Progenitor cell of endocrine pancreas (in vitro differentiated cells): ENCODE data around the gene SLC9A3. TPM values are rescaled to one million over a fixed set of nuclear protein-coding genes. Genes with fewer than 3 reads are reported as not detected.

Experiments
- DNase-seq: peaks from one replicate; pipeline ENCODE4 v3.0.0; 2021; ENCODE audit warnings: low spot score; ENCODE audit not compliant: unreplicated experiment
- H3K27ac Mint-ChIP-seq: 2 replicates; pipeline ENCODE4 v1.8.0; 2021; ENCODE audit warnings: mild to moderate bottlenecking, moderate library complexity, mixed read lengths
- H3K27me3 Mint-ChIP-seq: 2 replicates; pipeline ENCODE4 v1.8.0; 2021; ENCODE audit warnings: mixed read lengths
- H3K36me3 Mint-ChIP-seq: 2 replicates; pipeline ENCODE4 v1.8.0; 2022; ENCODE audit warnings: mixed read lengths; ENCODE audit not compliant: insufficient read depth
- H3K4me1 Mint-ChIP-seq: 2 replicates; pipeline ENCODE4 v1.8.0; 2021; ENCODE audit warnings: low read depth, mixed read lengths
- H3K4me3 Mint-ChIP-seq: 2 replicates; pipeline ENCODE4 v1.8.0; 2021; ENCODE audit warnings: low read depth, mild to moderate bottlenecking, moderate library complexity, mixed read lengths
- H3K9me3 Mint-ChIP-seq: 2 replicates; pipeline ENCODE4 v1.8.0; 2021; ENCODE audit warnings: low read depth, mixed read lengths
- CTCF ChIP-seq: fragments of 200-600 bp; sonication (generic); IDR thresholded peaks from one replicate; pipeline ENCODE4 v1.5.0; 2021; ENCODE audit warnings: antibody characterized with exemption, mild to moderate bottlenecking; ENCODE audit not compliant: unreplicated experiment
- total RNA-seq: library from RNA; stranded (reverse); gene quantifications from 2 replicates; pipeline ENCODE4 v1.2.1, GENCODE V29; 2021

Gene SLC9A3
- total RNA-seq, 1 donor from 2014 or later, result 1.7 TPM

GRCh38 chr5:554284-554988 lies 30.2 kb upstream of the SLC9A3 start:
- no peak for DNase-seq
- no peak overlapping the region for H3K4me3 Mint-ChIP-seq
- no peaks in the 10 kb centered on the region for H3K4me1 Mint-ChIP-seq
- H3K27ac Mint-ChIP-seq, result no peak overlapping the region
- H3K9me3 Mint-ChIP-seq, result no peaks in the 10 kb centered on the region
- TF ChIP-seq CTCF, result no peak
- peaks cover 21% of the 10 kb centered on the region for H3K27me3 Mint-ChIP-seq
- peaks cover 2% of the 10 kb centered on the region for H3K36me3 Mint-ChIP-seq

- Mint-ChIP-seq H3K27ac (peak overlapping the region; percentile 6), H3K36me3 (peaks cover 2% of the 10 kb centered on the region), H3K9me3 (no peaks in the 10 kb centered on the region), H3K4me3 (no peak overlapping the region), H3K4me1 (no peaks in the 10 kb centered on the region), H3K27me3 (peaks cover 22% of the 10 kb centered on the region)
- TF ChIP-seq CTCF, result no peak
- DNase-seq, result peak; percentile 6
These were observed 29.6 kb upstream of the SLC9A3 start for GRCh38 chr5:553874-554273.

- Mint-ChIP-seq H3K27me3 (peaks cover 31% of the 10 kb centered on the region), H3K27ac (no peak overlapping the region), H3K9me3 (no peaks in the 10 kb centered on the region), H3K36me3 (peaks cover 2% of the 10 kb centered on the region), H3K4me3 (no peak overlapping the region), H3K4me1 (no peaks in the 10 kb centered on the region)
- TF ChIP-seq CTCF, result no peak
- DNase-seq, result no peak
These were observed 27.2 kb upstream of the SLC9A3 start for GRCh38 chr5:551406-551805.

- H3K36me3 Mint-ChIP-seq, result peaks cover 2% of the 10 kb centered on the region
- H3K4me1 Mint-ChIP-seq, result no peaks in the 10 kb centered on the region
- no peak for TF ChIP-seq CTCF
- H3K4me3 Mint-ChIP-seq, result no peak overlapping the region
- H3K27me3 Mint-ChIP-seq, result peaks cover 31% of the 10 kb centered on the region
- H3K9me3 Mint-ChIP-seq, result no peaks in the 10 kb centered on the region
- H3K27ac Mint-ChIP-seq, result no peak overlapping the region
- DNase-seq, result no peak
These were observed 25.0 kb upstream of the SLC9A3 start for GRCh38 chr5:549229-549628.

- H3K27me3 Mint-ChIP-seq, result peaks cover 29% of the 10 kb centered on the region
- no peaks in the 10 kb centered on the region for H3K36me3 Mint-ChIP-seq
- no peak for DNase-seq
- TF ChIP-seq CTCF, result no peak
- no peaks in the 10 kb centered on the region for H3K9me3 Mint-ChIP-seq
- no peaks in the 10 kb centered on the region for H3K4me1 Mint-ChIP-seq
- H3K4me3 Mint-ChIP-seq, result no peak overlapping the region
- no peak overlapping the region for H3K27ac Mint-ChIP-seq
These were observed 24.0 kb upstream of the SLC9A3 start for GRCh38 chr5:548256-548655.
